GM10847 (cell line): ENCODE measurements around the gene TPO.

Source experiments
- POLR2A ChIP-seq: IDR thresholded peaks from 2 replicates; pipeline ENCODE4 v1.6.1; 2011; ENCODE audit not compliant: insufficient read length; ENCODE audit errors: extremely low read depth

Gene TPO

DNA sequence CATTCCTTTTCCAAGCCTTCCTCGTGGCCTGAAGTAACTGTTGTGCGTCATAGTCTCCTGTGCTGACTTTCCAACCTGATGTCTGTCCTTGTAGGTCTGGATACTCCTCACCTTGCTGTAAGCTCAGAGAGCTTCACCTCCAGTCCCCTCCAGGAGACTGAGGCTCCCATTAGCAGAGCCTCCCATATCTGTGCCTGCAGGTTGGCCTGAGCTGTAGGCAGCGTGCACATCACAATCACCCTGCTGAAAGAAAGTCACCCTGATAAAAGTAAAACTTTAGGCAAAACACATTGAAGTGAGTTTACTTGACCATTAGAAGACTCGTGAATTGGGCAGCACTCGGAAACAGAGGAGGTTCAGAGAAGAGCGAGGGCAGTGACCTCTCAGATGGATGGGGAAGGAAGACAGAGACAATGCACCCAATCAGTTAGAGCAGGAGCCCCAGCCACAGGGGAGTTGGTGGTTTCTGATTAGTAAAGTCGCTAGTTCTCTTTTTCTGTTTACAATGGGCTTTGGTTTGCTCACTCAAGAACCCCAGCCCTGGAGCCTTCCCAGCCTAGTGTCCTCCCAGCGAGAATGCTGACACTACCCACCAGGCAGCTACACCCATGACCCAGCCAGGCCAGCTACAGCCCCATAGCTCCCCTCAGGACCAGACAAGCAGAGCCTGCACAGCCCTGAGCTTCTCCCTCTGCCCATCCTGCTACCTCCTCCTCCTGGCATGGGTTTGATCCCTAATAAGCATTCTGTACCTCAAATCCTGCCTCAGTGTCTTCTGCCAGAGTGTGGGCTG, 12.1 kb upstream of the TPO start:
- TF ChIP-seq POLR2A = no peak

DNA sequence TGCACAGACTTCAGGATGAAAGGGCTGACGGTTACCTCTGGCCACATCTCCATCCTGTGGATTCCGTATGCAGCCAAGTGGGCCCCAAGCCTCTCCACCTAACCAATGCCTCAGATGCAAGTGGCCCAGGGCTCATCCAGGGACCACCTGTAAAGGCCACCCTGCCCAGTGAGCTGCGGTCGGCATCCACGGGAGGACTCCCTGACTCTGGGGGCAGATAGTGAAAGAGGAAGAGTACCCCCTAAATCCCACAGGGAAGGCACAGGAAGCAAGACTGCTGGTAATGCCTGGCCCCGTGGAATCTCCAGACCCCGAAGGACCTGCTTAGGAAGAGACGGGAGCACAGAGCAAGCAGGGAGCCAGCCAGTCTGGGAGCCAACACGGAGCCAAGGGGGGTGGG, 11.2 kb upstream of the TPO start:
- TF ChIP-seq POLR2A = no peak

DNA sequence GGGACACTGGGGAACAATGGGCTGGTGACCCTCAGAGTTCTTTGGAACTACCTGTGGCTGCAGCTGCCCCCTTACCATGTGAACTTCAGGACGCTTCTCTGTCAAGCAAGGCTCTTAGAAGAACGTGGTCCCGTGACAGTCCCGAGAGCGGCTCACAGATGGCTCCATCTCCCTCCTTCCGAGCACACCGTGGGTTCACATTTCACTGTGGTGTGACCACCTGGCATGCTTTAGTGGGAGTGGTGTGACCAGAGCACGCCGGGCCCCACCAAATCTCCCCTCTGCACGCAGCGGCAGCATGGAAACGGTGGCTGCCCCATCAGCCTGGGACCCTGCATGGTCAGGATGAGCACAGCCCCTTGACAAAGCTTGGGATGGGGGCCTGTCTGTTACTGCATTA, 9.7 kb upstream of the TPO start:
- no peak for TF ChIP-seq POLR2A

DNA sequence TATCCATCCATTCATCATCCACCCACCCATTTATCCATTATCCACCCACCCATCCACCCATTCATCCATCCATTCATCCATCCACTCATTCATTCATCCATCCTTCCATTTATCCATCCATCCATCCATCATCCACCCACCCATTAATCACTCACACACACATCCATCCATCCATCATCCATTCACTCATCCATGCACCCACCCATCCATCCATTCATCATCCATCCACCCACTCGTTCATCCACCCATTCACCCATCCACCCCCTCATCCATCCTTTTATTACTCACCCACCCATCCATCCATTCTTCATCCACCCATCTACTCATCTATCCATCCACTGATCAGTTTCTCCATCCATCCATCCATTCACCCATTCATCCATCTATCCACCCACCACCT, 8.1 kb upstream of the TPO start:
- no peak for TF ChIP-seq POLR2A

DNA sequence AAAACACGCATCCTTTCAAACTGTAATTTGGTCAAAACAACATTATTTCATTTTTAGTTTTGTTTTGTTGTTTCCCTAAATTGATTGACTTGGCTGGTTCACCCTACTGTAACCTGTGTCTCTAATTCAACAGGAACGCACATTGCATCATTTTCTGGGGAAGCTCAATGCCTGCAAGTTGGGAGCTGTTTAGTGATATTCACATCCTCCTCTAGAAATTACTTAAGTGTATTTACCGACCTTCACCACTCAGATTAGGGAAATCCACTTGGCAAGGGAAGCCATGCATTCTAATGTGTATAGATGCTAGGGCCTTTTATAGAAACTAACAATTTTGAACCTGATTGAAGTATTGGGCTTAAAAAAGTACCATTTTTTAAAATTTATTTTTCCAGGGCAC, 7.3 kb upstream of the TPO start:
- TF ChIP-seq POLR2A = no peak

DNA sequence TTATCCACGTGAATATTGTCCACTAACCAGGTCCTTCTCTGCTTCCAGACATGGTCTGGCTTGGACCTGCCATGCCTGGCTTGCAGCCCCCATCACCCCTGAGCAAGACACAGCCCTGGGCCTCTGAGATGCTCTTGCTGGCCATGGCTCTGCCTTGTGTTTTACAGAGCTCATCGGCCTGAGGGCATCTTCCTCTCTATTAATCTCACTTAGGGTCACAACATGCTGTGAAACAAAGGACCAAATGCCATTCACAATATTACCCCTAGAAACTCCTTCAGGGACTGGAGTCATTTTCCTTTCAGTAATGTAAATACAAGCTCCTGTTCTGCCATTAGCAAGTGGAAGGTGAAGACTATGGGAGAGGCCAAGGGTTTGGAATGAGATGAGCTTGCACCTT, 6.8 kb upstream of the TPO start:
- TF ChIP-seq POLR2A = no peak

DNA sequence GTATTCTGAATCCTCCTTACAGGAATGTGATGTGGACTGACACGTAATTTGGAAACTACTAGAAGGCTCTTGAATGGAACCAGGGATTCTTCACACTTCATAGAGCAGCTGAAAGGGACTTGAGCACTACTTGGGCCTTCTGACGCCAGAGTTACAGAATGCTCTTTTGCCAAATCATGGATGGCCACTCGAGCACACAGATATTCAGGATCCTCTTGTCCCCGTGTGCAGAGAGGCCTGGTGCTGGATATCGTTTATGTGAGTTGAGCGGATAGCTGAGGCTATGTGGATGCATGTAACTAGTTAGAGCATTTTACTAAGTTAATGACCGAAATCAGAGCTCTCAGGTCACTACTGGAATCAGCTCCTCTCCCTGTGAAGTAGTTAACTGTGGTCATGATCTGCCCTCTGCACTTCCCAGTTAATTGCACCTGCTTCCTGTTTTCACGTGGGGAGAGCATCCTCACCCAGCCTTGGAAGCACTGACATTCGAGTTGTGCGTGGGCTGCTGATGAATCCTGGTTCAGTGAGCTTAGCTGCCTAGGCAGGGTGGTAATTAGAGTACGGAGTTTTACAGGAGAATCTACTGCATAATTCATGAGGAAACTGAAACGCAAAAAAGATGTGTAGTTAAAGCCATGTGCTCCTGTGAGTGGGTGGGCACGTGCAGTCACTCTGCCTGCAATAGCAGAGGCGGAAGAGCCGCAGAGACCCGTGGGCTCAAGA, 5.2 kb upstream of the TPO start:
- no peak for TF ChIP-seq POLR2A

DNA sequence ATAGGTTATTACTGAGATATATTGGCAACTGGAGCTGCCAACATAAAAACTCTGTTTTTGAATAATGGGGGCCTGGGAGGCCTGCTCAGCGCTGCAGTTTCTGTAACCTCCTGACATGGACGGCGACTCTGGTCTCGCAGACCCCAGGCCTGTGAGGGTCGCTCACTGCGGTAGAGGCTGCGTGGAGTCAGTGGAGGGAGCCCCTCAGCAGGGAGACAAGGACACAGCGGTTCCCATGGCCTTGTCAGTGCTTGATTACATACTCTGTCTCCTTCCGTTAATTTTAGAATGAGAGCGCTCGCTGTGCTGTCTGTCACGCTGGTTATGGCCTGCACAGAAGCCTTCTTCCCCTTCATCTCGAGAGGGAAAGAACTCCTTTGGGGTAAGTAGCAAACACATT, 858 bp downstream of the TPO start:
- no peak for TF ChIP-seq POLR2A

DNA sequence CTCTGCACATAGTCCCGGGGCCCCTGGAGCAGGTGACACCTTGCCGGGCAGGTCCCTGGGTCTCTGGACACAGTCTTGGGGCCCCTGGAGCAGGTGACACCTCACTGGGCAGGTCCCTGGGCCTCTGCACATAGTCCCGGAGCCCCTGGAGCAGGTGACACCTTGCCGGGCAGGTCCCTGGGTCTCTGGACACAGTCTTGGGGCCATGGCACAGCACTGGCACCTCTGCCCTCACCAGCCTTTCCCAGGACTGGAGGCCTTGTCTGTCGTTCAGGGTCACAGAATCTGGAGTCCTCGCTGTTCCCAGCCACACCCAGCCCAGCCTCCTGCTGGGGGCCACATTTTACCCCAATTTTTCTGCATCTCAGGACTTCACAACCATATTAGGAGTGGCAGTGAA, 2.2 kb downstream of the TPO start:
- TF ChIP-seq POLR2A = no peak

DNA sequence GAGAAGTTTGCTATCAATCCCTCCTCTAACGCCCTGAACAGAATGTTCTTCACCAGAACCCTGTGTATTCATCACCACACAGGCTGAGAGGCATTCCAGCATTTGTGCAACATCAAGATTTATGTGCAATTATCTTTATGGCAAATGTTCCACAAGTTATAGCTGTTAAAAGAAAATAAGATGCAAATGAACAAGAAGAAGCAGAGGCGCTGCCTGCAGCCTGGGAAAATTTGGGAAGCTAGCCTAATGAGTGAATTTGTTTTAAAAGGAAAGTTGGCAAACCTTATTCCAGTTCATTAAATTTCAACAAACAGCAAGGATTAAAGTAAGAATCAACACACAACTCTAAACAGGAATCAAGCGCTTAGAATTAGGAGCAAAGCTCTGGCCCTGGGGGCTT, 5.3 kb downstream of the TPO start:
- TF ChIP-seq POLR2A = no peak

DNA sequence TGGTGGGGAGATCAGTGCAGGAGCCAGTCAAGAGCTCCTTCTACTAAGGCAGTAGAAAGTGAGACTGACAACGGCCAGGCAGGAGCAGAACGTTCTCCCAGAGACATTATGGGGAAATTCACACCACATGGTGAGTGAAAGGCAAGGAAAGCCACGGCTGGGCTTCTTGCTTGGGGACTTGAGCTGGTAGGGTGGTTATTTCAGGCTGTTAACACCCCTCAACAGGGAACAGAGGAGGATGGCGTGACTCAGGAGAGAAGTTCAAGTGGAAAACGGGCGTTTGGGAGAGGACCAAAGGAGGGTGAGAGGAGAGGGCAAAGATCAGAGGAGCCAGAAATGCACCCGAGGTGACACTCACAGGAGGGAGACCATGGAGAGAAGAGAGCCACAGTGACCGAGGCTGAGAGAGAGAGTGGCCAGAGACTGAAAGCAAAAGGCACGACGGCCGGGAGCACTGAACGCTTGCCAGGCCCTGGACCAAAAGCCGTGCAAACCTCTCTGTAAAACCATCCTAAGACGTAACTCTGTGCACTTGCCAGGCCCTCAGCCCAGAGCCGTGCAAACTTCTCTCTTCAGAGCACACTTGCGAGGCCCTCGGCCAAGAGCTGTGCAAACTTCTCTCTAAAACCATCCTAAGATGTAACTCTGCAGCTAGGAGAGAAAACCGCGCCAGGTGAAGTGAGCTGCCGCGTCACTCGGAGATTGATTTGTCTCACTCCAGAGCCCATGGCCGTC, 7.7 kb downstream of the TPO start:
- TF ChIP-seq POLR2A = no peak

DNA sequence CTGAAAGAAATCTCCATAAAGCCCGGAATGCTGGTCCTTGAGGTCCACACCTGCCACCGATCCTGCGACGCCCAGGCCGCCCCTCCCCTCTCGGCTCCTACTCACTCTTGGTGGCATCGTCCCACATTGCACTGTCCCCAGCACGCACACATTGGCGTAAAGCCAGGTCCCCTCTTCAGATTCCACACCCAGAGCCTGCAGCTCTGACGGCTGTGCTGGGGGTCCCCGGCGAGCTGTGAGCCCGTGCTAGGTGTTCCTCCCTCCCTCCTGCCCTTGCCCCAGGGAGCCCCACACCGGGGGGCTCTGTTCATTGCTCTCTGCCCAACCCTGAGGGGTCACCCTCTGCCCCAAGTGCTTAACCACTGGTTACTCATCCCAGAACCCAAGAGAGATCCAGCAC, 8.5 kb downstream of the TPO start:
- no peak for TF ChIP-seq POLR2A

DNA sequence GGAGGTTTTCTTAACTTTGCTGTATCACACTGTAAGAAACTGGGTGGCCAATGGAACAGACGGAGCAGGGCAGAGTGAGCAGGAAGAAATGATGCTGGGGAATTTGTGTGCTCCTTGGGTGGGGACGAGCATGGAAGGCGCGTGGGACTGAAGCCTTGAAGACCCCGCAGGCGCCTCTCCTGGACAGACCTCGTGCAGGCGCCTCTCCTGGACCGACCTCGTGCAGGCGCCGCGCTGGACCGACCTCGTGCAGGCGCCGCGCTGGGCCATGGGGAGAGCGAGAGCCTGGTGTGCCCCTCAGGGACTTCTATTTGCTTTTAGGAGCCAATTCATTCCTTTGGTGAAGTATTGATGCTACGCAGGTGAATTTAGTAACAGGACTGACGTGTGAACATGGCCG, 8.9 kb downstream of the TPO start:
- TF ChIP-seq POLR2A = no peak

DNA sequence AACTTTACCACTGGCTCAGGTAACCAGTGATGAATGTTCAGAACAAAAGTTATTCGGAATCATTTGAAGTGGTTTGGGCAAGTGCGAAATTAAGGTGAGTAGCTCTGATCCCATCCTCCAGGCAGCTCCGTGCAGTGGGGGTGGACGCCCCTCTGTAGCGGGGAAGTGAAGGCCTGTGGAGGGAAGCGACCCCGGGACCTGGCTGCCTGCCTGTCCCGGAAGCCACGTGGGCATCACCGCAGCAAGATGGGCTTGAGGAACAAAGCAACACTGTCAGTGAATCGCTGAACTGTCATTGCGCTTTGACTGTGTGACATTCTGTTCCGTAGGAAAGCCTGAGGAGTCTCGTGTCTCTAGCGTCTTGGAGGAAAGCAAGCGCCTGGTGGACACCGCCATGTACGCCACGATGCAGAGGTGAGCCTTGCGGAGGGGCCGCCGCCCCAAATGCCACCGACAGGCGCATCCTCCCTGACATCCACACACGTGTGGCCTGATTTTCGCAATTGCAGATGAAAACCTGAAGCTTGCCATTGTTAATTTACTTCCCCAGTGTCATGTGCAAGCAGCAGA, 9.5 kb downstream of the TPO start:
- no peak for TF ChIP-seq POLR2A

DNA sequence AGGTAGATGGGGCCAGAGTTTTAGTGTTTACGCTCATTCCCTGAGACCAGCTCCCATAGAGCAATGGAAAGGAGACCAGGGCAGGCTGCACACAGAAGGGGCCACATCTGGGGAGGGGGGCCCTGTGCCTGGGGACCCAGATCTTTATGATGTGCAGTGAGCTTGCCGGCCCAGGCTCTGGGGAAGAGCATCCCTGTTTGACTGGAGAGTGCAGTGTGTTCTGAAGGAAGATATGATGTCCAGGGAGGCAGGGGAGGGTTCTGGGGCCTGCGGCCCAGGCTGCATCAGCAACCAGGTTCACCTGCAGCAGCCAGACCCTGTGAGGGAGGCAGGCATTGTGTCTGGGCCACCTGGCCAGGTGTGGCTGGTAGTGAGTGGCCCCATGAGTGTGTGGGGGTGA, 13.8 kb downstream of the TPO start:
- TF ChIP-seq POLR2A = no peak

DNA sequence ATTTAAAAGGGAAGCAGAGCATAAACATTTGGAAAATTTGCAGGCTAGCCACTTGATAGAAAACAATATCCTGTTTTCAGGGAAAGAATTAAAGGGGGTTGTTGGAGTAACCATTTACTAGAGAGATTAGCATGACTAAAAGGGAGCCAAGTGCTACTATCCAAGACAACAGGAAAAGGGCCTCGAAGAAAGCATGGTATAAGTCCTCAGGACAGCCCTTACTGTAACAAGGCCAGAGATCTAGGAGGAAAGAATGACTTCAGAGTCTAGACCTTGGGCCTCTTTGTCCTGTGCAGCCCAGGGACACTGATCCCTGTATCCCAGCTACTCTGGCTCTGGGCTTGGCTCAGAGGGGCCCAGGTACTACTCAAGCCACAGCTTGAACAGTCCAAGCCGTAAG, 16.6 kb downstream of the TPO start:
- TF ChIP-seq POLR2A = no peak
